MCF 10A (cell line): ENCODE measurements around the gene GP5. TPM values are rescaled to one million over a fixed set of nuclear protein-coding genes. Genes with fewer than 3 reads are reported as not detected.
A peak's percentile ranks its signal among the peaks of the same experiment; 100 is the strongest.

ENCODE experiments used
- BruUV-seq: library from RNA; stranded (reverse); fragments of 400-500 nt; replicated peaks from 2 replicates; lab custom pipeline; 2021; lab: Mats Ljungman, UMichigan
- CTCF ChIA-PET: fragments of 300-600 bp; sonication (Branson Sonifier 250); formaldehyde crosslinking; extraction: SDS; loops from one replicate; lab custom pipeline; 2021; ENCODE audit warnings: antibody characterized with exemption, inconsistent platforms; lab: Yijun Ruan, JAX
- POLR2A ChIA-PET: fragments of 300-600, 350-650 bp; sonication (Branson Sonifier 250); formaldehyde crosslinking; extraction: SDS; loops from one replicate; lab custom pipeline; 2020; ENCODE audit warnings: antibody characterized with exemption, inconsistent platforms; lab: Yijun Ruan, JAX
- DNase-seq: peaks from one replicate; pipeline ENCODE4 v3.0.0-alpha.2; 2018; ENCODE audit not compliant: unreplicated experiment
- H3K27ac Mint-ChIP-seq: one replicate; pipeline ENCODE4 v1.8.0; 2022; ENCODE audit warnings: mild to moderate bottlenecking, low read depth, mixed read lengths; ENCODE audit not compliant: unreplicated experiment
- H3K27me3 Mint-ChIP-seq: one replicate; pipeline ENCODE4 v1.8.0; 2022; ENCODE audit warnings: mixed read lengths; ENCODE audit not compliant: insufficient read depth, unreplicated experiment
- H3K36me3 Mint-ChIP-seq: one replicate; pipeline ENCODE4 v1.8.0; 2022; ENCODE audit warnings: mild to moderate bottlenecking, moderate library complexity, mixed read lengths; ENCODE audit not compliant: insufficient read depth, unreplicated experiment
- H3K4me1 Mint-ChIP-seq: one replicate; pipeline ENCODE4 v1.8.0; 2022; ENCODE audit warnings: mixed read lengths; ENCODE audit not compliant: insufficient read depth, unreplicated experiment
- H3K4me3 Mint-ChIP-seq: one replicate; pipeline ENCODE4 v1.8.0; 2022; ENCODE audit warnings: mild to moderate bottlenecking, moderate library complexity, mixed read lengths; ENCODE audit not compliant: unreplicated experiment
- H3K9me3 Mint-ChIP-seq: one replicate; pipeline ENCODE4 v1.8.0; 2022; ENCODE audit warnings: mixed read lengths; ENCODE audit not compliant: unreplicated experiment
- intact Hi-C: fragments of 100-400 bp; cut with micrococcal nuclease; formaldehyde crosslinking; loops from 2 replicates; pipeline ENCODE4 v1.14.1; 2022
- total RNA-seq: library from RNA; stranded (reverse); gene quantifications from 2 replicates; pipeline ENCODE4 v1.2.3, GENCODE V29; 2022
- TF ChIP-seq, protein P1 (sequence below): fragments of 200-600 bp; IDR thresholded peaks from one replicate; pipeline ENCODE4 v1.8.0; 2022; ENCODE audit warnings: antibody characterized with exemption, mild to moderate bottlenecking; ENCODE audit not compliant: unreplicated experiment

The GP5 gene
- total RNA-seq, 1 experiment from 2014 or later: not detected

- Mint-ChIP-seq H3K9me3 (no peaks in the 10 kb centered on the region), H3K27me3 (peaks cover 59% of the 10 kb centered on the region), H3K27ac (no peak overlapping the region), H3K36me3 (no peaks in the 10 kb centered on the region), H3K4me1 (no peaks in the 10 kb centered on the region), H3K4me3 (no peak overlapping the region)
- ChIA-PET CTCF (no interaction called here), POLR2A (no interaction called here)
- BruUV-seq: no TSS peak
- TF ChIP-seq, protein P1, sequence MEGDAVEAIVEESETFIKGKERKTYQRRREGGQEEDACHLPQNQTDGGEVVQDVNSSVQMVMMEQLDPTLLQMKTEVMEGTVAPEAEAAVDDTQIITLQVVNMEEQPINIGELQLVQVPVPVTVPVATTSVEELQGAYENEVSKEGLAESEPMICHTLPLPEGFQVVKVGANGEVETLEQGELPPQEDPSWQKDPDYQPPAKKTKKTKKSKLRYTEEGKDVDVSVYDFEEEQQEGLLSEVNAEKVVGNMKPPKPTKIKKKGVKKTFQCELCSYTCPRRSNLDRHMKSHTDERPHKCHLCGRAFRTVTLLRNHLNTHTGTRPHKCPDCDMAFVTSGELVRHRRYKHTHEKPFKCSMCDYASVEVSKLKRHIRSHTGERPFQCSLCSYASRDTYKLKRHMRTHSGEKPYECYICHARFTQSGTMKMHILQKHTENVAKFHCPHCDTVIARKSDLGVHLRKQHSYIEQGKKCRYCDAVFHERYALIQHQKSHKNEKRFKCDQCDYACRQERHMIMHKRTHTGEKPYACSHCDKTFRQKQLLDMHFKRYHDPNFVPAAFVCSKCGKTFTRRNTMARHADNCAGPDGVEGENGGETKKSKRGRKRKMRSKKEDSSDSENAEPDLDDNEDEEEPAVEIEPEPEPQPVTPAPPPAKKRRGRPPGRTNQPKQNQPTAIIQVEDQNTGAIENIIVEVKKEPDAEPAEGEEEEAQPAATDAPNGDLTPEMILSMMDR: no peak
- no peak for DNase-seq
- intact Hi-C loops: no loop called here
Observed at GRCh38 chr3:194375473-194376240, 23.4 kb downstream of the GP5 start.

GRCh38 chr3:194374935-194375334, 24.1 kb downstream of the GP5 start:
- no peak for DNase-seq
- no peaks in the 10 kb centered on the region for H3K9me3 Mint-ChIP-seq
- H3K36me3 Mint-ChIP-seq: no peaks in the 10 kb centered on the region
- intact Hi-C loops: no loop called here
- H3K27ac Mint-ChIP-seq: peak overlapping the region; percentile 44
- peaks cover 67% of the 10 kb centered on the region for H3K27me3 Mint-ChIP-seq
- H3K4me1 Mint-ChIP-seq: peaks cover 2% of the 10 kb centered on the region
- no TSS peak for BruUV-seq
- TF ChIP-seq, protein P1: no peak
- no peak overlapping the region for H3K4me3 Mint-ChIP-seq
- ChIA-PET POLR2A (no interaction called here), CTCF (interaction anchor here (0.6 kb wide), 1 partner anchor 763 kb away, joined by 5 read pairs; no protein-coding TSS in a partner anchor)

- BruUV-seq: no TSS peak
- ChIA-PET CTCF (no interaction called here), POLR2A (interaction anchor here (0.5 to 0.8 kb wide), 2 partner anchors 16 to 51 kb away, joined by 3 to 4 read pairs; no protein-coding TSS in a partner anchor)
- DNase-seq: no peak
- intact Hi-C loops: no loop called here
- Mint-ChIP-seq H3K4me3 (no peak overlapping the region), H3K27ac (no peak overlapping the region), H3K36me3 (no peaks in the 10 kb centered on the region), H3K27me3 (peaks cover 74% of the 10 kb centered on the region), H3K9me3 (no peaks in the 10 kb centered on the region), H3K4me1 (peaks cover 5% of the 10 kb centered on the region)
- TF ChIP-seq, protein P1: no peak
Observed at GRCh38 chr3:194373899-194374298, 25.2 kb downstream of the GP5 start.

DNA sequence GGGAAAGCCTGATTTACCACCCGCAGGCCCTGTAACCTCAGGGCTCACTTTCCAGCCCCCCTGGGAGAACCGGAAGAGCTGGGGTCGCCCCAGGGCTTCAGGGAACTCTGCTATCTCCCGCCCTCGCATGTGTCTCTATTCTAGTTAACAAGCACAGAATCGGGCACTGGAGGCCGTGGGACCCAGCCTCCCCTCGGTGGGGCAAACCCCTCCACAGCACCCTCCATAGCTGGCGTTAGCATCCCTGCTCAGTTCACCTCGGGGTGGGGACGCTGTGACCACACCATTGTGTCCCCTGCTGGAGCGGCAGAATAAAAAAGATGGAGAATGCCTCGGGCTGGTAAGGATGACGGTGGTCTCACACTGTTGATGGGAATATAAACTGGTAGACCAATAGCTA, 26.0 kb downstream of the GP5 start:
- H3K4me3 Mint-ChIP-seq: no peak overlapping the region
- H3K27ac Mint-ChIP-seq: no peak overlapping the region
- TF ChIP-seq, protein P1: no peak
- H3K36me3 Mint-ChIP-seq: no peaks in the 10 kb centered on the region
- H3K27me3 Mint-ChIP-seq: peaks cover 74% of the 10 kb centered on the region
- peaks cover 5% of the 10 kb centered on the region for H3K4me1 Mint-ChIP-seq
- no peaks in the 10 kb centered on the region for H3K9me3 Mint-ChIP-seq
- intact Hi-C loops: no loop called here
- ChIA-PET CTCF (no interaction called here), POLR2A (no interaction called here)
- no TSS peak for BruUV-seq
- no peak for DNase-seq
